Pancreas (tissue), 10 donors: Measurements from ENCODE around the gene SHKBP1. TPM values are rescaled to one million over a fixed set of nuclear protein-coding genes. Genes with fewer than 3 reads are reported as not detected.
A peak's percentile ranks its signal among the peaks of the same experiment; 100 is the strongest.
"Not testable (repeated sequence)": the region's sequence is repeated elsewhere in the genome, so short reads cannot be mapped to it uniquely, and the experiment has no call there.

Experiments used
- ATAC-seq, 4 donors: fragments of 200-7000 bp; cut with Tn5 transposase; one replicate each; pipeline versions ENCODE4 v1.8.0 to v1.9.1; 2020; ENCODE audit warnings: mild to moderate bottlenecking in 4 of 4, moderate library complexity in 4 of 4
- DNase-seq, 6 donors: peaks; one replicate each; pipeline ENCODE4 v3.0.0-alpha.2; 2020
- FAIRE-seq: peaks from 2 replicates; lab custom pipeline; 2012; peaks lifted over from hg19 to GRCh38; lab: Jason Lieb, UNC
- H3K27ac ChIP-seq, 4 donors: fragments of 200-600 bp; sonication (generic); 1 replicate in 3 of 4; 2 replicates in 1 of 4; pipeline versions ENCODE4 v1.5.0 to v1.8.0; 2020
- H3K27me3 ChIP-seq, 4 donors: fragments of 200-600 bp; one replicate each; pipeline ENCODE4 v1.8.0; 2021
- H3K36me3 ChIP-seq, 3 donors: fragments of 200-600 bp; sonication (generic) in 1 of 3; one replicate each; pipeline versions ENCODE4 v1.5.0 to v1.8.0; 2020 to 2021
- H3K4me1 ChIP-seq, 3 donors: fragments of 200-600 bp; one replicate each; pipeline ENCODE4 v1.8.0; 2021
- H3K4me3 ChIP-seq, 4 donors: fragments of 200-600 bp; sonication (generic) in 2 of 4; one replicate each; pipeline versions ENCODE4 v1.5.0 to v1.8.0; 2020 to 2021
- H3K9me3 ChIP-seq, 4 donors: fragments of 200-600 bp; one replicate each; pipeline ENCODE4 v1.8.0; 2021
- WGBS, 2 donors: extraction: QIAGEN DNeasy Blood & Tissue Kit; methylation state at CpG; one replicate each; pipeline ENCODE4 v1.1.7; 2013; 5-methylcytosine and 5-hydroxymethylcytosine counted together
- intact Hi-C, 3 donors: fragments of 100-400 bp; cut with DNase I; formaldehyde crosslinking; loops; one replicate each; pipeline versions ENCODE4 v1.11.1 to v1.14.2; 2022
- polyA plus RNA-seq, 2 donors: library from polyadenylated mRNA; stranded (reverse); fragments of 200-250 nt; gene quantifications; one replicate each; pipeline ENCODE4 v1.2.3, GENCODE V29; 2013
- total RNA-seq, 6 donors: library from RNA; stranded (reverse); fragmentation: NEBNext Ultra II Directional in 4 of 6; extraction: Animal tissue kit (Norgen Biotek cat#: 25700) in 4 of 6; gene quantifications; one replicate each; pipeline versions ENCODE4 v1.2.1 to v1.2.4, GENCODE V29; 2021 to 2023
- TF ChIP-seq, protein P1 (sequence below), 4 donors: fragments of 200-600 bp; sonication (generic) in 3 of 4; IDR thresholded peaks; one replicate each; pipeline versions ENCODE4 v1.5.0 to v1.8.0; 2021; ENCODE audit warnings: antibody characterized with exemption in 4 of 4
- donor health status: healthy with polysubstance abuse.
- donor health status: DM: no; HTN: no; CAD: no; lungs with moderate emphysema.
- donor health status: DM: no; HTN: no; CAD: no.
- donor health status: control.
- donor health status: control.
- donor health status: Bipolar disorder and iron deficiency.
- donor health status: DM: yes; HTN: yes; CAD: no.
- donor health status: DM: no; HTN: no; CAD: no.
- donor health status: DM: no; HTN: no; CAD: no.
- donor health status: DM: yes; HTN: yes; CAD: no.

Gene SHKBP1
- total and polyA plus RNA-seq, 8 donors, result 18.2 to 86.2 (median 23.8) TPM

- intact Hi-C loops, result no loop called here
- TF ChIP-seq, protein P1, sequence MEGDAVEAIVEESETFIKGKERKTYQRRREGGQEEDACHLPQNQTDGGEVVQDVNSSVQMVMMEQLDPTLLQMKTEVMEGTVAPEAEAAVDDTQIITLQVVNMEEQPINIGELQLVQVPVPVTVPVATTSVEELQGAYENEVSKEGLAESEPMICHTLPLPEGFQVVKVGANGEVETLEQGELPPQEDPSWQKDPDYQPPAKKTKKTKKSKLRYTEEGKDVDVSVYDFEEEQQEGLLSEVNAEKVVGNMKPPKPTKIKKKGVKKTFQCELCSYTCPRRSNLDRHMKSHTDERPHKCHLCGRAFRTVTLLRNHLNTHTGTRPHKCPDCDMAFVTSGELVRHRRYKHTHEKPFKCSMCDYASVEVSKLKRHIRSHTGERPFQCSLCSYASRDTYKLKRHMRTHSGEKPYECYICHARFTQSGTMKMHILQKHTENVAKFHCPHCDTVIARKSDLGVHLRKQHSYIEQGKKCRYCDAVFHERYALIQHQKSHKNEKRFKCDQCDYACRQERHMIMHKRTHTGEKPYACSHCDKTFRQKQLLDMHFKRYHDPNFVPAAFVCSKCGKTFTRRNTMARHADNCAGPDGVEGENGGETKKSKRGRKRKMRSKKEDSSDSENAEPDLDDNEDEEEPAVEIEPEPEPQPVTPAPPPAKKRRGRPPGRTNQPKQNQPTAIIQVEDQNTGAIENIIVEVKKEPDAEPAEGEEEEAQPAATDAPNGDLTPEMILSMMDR (IDR thresholded peaks at IDR 0.05), result no peak
- 89 to 91% methylated on average over 23 to 24 of the region's 24 CpGs for WGBS, 2 donors
- Histone ChIP-seq H3K9me3 (no peaks in the 10 kb centered on the region), H3K36me3 (no peaks in the 10 kb centered on the region), H3K27ac (no peak overlapping the region), H3K27me3 (no peaks in the 10 kb centered on the region), H3K4me3 (no peak overlapping the region), H3K4me1 (no peaks in the 10 kb centered on the region)
- no peak for ATAC-seq
- FAIRE-seq, result no peak
- peak in 1 of 6 donors; percentile 71 for DNase-seq
Observed at GRCh38 chr19:40621966-40622772, 45.5 kb downstream of the SHKBP1 start.

DNA sequence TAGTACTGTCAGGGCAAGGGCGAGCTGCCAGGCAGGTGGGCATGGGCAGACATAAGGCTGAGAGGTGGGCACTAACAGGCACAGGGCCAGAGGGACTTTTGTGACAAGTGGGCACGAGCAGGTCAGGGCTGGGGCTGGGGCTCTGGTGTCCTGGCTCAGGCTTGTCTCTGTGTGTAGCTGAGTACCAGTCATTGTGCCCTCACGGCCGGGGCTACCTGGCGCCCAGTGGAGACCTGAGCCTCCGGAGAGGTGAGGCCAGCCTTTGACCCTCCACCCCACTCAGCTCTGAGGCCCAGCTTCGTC lies 46.1 kb downstream of the SHKBP1 start:
- TF ChIP-seq, protein P1 (IDR thresholded peaks at IDR 0.05), result no peak
- ATAC-seq, result no peak
- Histone ChIP-seq H3K4me1 (no peaks in the 10 kb centered on the region), H3K4me3 (no peak overlapping the region), H3K27ac (no peak overlapping the region), H3K27me3 (no peaks in the 10 kb centered on the region), H3K9me3 (no peaks in the 10 kb centered on the region), H3K36me3 (no peaks in the 10 kb centered on the region)
- 90 to 92% methylated on average over 7 of the region's 7 CpGs for WGBS, 2 donors
- intact Hi-C loops, result no loop called here
- peak in 1 of 6 donors; percentile 58 for DNase-seq
- FAIRE-seq, result no peak

DNA sequence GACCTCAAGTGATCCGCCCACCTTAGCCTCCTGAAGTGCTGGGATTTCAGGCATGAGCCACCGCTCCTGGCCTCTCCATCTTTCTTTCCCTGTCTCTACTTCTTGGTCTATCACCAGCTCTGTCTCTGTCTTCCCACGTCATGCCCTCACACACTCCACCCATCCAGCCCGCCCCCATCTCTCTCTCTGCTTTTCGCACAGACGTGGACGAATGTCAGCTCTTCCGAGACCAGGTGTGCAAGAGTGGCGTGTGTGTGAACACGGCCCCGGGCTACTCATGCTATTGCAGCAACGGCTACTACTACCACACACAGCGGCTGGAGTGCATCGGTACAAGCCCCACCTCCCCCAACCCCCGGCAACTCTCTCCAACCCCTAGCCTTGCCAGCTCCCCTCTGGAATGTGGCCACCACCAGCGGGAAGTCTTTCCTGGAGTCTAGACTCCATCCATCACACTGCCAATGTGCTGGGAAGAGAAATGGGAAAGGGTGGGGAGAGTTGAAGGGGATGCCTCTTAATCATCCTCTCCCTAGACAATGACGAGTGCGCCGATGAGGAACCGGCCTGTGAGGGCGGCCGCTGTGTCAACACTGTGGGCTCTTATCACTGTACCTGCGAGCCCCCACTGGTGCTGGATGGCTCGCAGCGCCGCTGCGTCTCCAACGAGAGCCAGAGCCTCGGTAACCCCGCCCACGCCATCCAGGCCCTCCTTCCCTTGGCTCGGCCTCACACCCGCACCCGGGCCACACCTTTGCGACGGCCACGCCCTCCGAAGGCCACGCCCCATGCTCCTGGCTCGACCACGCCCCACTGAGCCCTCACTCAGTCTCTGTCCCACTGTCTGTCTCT lies 47.0 kb downstream of the SHKBP1 start:
- intact Hi-C loops, result no loop called here
- Histone ChIP-seq H3K4me3 (no peak overlapping the region), H3K36me3 (no peaks in the 10 kb centered on the region), H3K9me3 (no peaks in the 10 kb centered on the region), H3K27me3 (no peaks in the 10 kb centered on the region), H3K27ac (no peak overlapping the region), H3K4me1 (no peaks in the 10 kb centered on the region)
- 59 to 68% methylated on average over 41 of the region's 41 CpGs for WGBS, 2 donors
- TF ChIP-seq, protein P1 (IDR thresholded peaks at IDR 0.05), result no peak
- DNase-seq (peak in 4 of 6 donors; percentile 16 to 70 (median 46)), ATAC-seq (peak; percentile 50 to 74 (median 66)), FAIRE-seq (no peak)

- 89 to 90% methylated on average over 14 of the region's 14 CpGs for WGBS, 2 donors
- H3K4me3 ChIP-seq, ATAC-seq, H3K27ac ChIP-seq, H3K9me3 ChIP-seq, FAIRE-seq, DNase-seq, intact Hi-C loops, H3K36me3 ChIP-seq, H3K4me1 ChIP-seq, H3K27me3 ChIP-seq: not testable (repeated sequence)
Observed at GRCh38 chr19:40624369-40625153, 47.9 kb downstream of the SHKBP1 start.
